SK-MEL-5 (cell line): ENCODE measurements around the gene CBFA2T3. TPM values are rescaled to one million over a fixed set of nuclear protein-coding genes. Genes with fewer than 3 reads are reported as not detected.

Experiments used
- DNase-seq: peaks from one replicate; pipeline ENCODE4 v3.0.0-alpha.2; 2016; ENCODE audit warnings: low read depth, low spot score
- in situ Hi-C: cut with HindIII; loops from 2 replicates; pipeline ENCODE4 v1.10.0; 2016; ENCODE audit warnings: low sequenced_read_pairs, high pct_unique_total_duplicates, low pct_unique_long_range_greater_than_20kb
- total RNA-seq: library from RNA; depleted of rRNA; stranded (reverse); fragments of >200 nt; shearing (Covaris generic); gene quantifications from 2 replicates; pipeline ENCODE4 v1.2.3, GENCODE V29; 2014

CBFA2T3 gene
- total RNA-seq, 1 experiment from 2014 or later = not detected

DNA sequence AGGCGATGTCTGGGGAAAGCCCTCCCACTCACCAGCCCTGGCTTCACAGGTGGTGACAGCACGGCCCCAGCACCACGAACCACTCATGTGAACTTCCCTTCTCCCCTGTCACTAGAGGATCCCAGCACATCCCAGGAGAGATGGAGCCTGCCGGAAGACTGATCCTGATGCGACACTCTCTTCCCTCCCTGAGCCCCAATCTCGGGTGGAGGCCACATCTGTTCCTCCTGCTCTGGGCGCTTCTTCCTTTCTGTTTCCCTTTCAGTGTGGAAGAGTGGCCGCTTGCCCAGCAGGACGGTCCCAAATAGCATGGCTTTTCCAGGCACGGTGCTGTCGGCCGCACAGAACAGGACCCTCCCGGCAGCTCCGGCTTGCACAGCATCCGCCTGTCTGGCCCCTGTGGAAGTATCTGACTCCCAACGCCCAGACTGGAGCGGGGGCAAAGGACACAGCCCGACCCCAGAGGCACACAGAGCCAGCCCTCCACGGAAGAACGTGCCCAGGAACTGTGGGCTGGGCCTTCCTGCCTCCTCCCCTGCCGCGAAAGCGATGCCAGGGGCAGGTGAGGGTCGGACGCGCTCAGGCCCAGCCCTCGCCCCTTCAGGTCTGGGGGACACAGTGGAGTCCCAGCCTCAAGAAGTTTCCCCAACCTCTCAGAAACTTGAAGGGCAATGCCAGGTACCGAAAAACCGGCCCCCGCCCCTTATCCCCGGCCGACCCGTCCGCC, 37.6 kb downstream of the CBFA2T3 start:
- DNase-seq = no peak
- in situ Hi-C loops = no loop called here

DNA sequence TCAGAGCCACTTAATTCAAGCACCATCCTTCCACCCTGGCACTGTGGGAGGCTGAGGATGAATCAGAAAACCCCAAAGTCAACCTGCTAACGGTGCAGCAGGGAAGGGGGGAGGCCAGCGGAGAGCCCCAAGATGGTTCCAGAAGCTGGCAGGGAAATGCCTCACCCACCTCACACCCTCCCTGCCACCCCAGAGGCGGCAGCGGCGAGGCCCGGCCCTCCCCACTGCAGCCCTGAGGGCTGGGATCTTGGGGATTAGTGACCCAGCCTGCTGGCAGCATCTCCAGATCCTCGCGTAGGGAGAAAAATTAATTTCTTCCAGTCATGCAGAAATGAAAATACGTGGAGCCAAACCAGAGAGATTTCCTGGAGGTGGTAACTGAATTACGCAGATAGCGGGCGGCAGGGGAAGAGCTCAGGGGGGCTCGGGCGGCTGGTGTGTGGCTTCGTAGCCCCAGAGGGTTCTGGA, 38.2 kb downstream of the CBFA2T3 start:
- DNase-seq = no peak
- in situ Hi-C loops = no loop called here

DNA sequence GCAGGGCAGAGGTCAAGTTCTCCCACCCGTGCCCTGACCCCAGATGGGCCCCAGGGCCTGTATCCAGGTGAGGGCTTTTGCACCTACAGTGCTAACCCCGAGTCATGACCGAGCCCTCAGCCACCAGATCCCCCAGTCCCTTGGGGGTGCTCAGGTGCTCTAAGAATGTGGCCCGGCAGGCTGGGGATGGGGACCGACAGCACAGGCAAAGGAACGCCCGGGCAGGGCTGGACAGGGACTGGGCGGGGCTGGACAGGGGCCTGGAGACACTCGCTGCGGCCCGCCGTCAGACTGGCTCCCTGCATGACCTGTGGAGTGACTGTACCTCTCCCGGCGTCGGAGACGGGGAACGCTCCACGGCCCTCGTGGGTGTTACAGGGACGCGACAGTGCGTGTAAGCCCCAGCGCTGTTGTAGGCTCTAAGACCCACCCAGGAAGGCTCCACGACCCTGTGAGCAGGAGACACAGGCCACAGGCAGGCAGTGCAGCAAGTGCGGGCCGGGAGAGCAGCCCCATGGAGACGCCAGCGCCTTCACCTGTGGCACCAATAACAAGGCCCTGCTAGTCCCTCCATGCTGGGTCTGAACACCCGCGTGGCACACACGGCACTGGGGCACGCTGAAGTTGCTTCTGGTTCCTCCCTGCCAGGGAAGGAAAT, 38.8 kb downstream of the CBFA2T3 start:
- in situ Hi-C loops = no loop called here
- no peak for DNase-seq

DNA sequence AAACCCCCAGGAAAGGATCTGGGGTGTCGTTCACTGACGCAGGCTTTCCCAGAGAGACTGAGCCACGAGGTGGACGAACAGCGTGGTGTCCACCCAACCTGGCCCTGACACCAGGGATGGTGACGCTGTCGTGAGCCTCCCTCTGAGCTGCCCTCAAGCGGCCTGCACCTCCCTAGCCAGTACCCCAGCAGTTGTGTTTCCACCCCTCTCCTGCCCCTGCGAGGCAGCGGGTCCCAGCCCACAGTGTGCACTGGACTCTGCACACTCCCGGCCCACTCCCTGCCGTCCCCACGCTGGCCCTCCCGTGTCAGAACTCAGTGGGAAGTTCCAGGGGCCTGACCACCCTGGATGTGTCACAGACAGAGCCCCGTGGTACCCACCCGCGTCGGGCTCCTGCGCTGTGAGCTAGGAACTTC, 39.8 kb downstream of the CBFA2T3 start:
- DNase-seq = no peak
- in situ Hi-C loops = no loop called here

DNA sequence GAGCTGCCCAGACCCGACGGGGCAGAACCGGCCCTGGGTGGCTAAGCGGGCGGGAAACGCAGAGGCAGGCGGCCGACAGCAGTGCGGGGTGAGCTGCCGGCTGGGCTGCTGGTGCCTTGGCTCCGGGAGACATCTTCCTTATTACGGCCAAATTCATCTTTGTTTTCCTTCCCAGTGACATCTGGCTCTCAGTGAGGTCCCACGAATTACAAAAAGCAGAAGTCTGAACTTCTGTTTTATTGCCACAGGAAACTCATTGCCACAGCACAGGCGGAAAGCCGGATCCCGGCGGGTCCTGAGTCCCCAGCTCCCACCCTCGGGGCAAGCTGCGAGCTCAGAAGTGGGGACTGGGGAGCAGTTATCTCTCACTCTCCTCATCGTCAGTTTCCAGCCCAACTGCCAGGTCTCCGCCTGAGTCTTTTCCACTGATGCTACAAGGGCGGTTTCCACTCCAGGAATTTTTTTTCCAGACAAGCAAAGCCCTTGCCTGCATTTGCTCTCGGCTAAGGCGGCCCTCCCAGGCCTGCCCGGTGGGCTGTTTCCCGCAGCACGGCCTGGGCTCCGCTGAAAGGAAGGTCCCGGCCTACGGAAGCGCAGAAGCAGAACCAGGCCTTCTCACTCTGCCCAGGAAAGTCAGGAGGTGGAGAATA, 40.3 kb downstream of the CBFA2T3 start:
- in situ Hi-C loops = no loop called here
- no peak for DNase-seq

DNA sequence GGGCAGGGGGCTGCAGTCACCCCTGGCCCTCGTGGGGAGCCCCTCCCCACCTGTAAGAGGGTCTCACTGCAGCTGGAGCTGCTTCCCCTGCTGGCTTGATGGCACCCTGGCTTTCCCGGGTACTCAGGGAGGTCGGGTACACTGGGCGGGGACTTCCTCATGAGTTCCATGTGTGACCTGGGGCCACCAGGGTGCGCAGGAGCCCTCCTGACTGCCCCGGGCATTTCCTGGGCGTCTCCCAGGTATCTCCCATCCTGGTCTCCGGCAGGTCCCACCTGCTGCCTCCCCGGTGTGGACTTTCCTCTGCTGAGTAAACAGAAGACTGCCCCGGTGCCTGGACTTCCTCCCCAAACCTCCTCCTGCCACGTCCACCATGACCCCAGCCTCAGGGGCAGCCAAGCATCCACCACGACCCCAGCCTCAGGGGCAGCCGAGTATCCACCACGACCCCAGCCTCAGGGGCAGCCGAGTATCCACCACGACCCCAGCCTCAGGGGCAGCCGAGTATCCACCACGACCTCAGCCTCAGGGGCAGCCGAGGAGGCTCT, 40.9 kb downstream of the CBFA2T3 start:
- in situ Hi-C loops = no loop called here
- DNase-seq = no peak

GRCh38 chr16:88934066-88934667, 42.8 kb downstream of the CBFA2T3 start:
- DNase-seq = no peak
- in situ Hi-C loops = no loop called here

DNA sequence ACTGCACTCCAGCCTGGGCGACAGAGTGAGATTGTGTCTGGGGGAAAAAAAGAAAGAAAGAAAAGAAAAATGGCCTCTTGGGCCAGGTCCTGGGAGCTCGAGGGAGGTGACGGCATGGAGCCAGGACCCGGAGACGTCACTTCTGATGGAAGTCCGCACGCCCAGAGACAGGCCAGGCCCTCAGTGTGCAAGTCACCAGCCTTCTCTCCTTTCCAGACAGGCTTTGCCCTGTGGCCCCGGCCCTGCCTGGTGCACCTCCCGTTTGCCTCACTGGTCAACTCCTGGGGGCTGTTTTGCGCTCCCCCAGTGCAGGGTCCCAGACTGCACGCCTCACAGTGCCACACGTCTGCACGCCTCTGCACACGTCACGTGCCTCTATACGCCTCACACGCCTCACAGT, 44.1 kb downstream of the CBFA2T3 start:
- in situ Hi-C loops = no loop called here
- DNase-seq = no peak

GRCh38 chr16:88931936-88932335, 45.1 kb downstream of the CBFA2T3 start:
- in situ Hi-C loops = no loop called here
- DNase-seq = no peak

DNA sequence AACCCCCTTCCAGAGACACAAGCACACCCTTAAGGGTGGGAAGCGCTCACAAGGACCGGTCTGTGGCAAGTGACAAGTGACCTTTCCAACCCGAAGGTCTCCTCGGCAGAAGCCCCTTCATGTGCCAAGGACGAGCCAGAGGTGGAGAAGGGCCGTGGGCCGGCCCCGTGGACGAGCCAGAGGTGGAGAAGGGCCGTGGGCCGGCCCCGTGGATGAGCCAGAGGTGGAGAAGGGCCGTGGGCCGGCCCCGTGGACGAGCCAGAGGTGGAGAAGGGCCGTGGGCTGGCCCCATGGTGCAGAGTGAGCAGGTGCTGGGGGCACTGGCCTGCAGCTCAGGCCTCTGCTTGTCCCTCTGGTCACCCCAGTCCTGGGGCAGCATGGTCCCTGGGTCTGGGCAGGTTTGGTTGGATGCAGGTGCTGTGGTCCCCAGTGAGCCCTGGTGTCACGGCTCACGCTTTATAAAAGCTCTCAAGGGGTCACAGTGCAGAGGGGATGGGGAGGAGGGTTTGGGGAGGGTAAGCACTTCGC, 45.6 kb downstream of the CBFA2T3 start:
- in situ Hi-C loops = no loop called here
- DNase-seq = no peak

- in situ Hi-C loops = no loop called here
- DNase-seq = no peak
Measured at GRCh38 chr16:88930716-88931115, 46.3 kb downstream of the CBFA2T3 start.

- no peak for DNase-seq
- in situ Hi-C loops = no loop called here
Measured at GRCh38 chr16:88929091-88929445, 47.9 kb downstream of the CBFA2T3 start.

- DNase-seq = peak; percentile 20
- in situ Hi-C loops = no loop called here
Measured at GRCh38 chr16:88928405-88929090, 48.5 kb downstream of the CBFA2T3 start.

GRCh38 chr16:88927661-88928060, 49.3 kb downstream of the CBFA2T3 start:
- no peak for DNase-seq
- in situ Hi-C loops = no loop called here

DNA sequence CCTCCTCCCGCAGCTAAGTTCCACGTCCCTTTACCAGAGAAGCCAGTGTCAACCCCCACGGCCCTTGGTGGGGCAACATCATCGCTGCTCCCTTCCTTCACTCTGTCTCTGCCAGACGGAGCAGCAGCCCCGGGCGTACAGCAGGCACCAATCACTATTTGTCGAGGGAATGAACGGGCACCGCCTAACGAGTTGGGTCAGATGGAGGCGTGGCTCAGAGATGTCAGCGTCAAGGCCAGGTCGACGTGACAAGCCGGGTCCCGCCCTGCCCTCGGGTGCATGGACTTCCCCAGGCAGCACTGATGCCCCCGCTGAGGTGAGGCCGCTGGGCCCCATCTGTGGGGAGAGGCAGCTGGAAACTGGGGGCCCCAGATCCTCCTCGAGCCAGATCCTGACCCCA, 50.0 kb downstream of the CBFA2T3 start:
- DNase-seq = no peak
- in situ Hi-C loops = no loop called here

- in situ Hi-C loops = no loop called here
- DNase-seq = no peak
Measured at GRCh38 chr16:88926374-88926990, 50.5 kb downstream of the CBFA2T3 start.

- no peak for DNase-seq
- in situ Hi-C loops = no loop called here
Measured at GRCh38 chr16:88925540-88925887, 51.5 kb downstream of the CBFA2T3 start.
